HUES64 (cell line): ENCODE measurements around the gene ANGPT4.

ENCODE experiments used
- H3K27ac ChIP-seq: 2 replicates; pipeline ENCODE4 v1.7.0; 2013; ENCODE audit warnings: low read depth, low read length, inconsistent platforms
- H3K27me3 ChIP-seq: 2 replicates; pipeline ENCODE4 v1.6.1; 2013; ENCODE audit warnings: mild to moderate bottlenecking, low read length; ENCODE audit not compliant: insufficient read depth
- H3K36me3 ChIP-seq: 2 replicates; pipeline ENCODE4 v1.6.1; 2013; ENCODE audit warnings: mild to moderate bottlenecking, low read length; ENCODE audit not compliant: insufficient read depth
- H3K4me1 ChIP-seq: 2 replicates; pipeline ENCODE4 v1.6.1; 2013; ENCODE audit warnings: mild to moderate bottlenecking, low read length, moderate library complexity; ENCODE audit not compliant: insufficient read depth
- H3K4me3 ChIP-seq: 2 replicates; pipeline ENCODE4 v1.5.1; 2013; ENCODE audit warnings: mild to moderate bottlenecking, low read length, moderate library complexity
- H3K9ac ChIP-seq: 2 replicates; pipeline ENCODE4 v1.6.1; 2013; ENCODE audit warnings: mild to moderate bottlenecking, low read depth, low read length
- H3K9me3 ChIP-seq: 2 replicates; pipeline ENCODE4 v1.6.1; 2013; ENCODE audit warnings: low read depth, low read length; ENCODE audit not compliant: insufficient read depth
- WGBS: fragments of 150-250, 120-280 bp; methylation state at CpG from one replicate; pipeline ENCODE4 v1.1.7; 2013; ENCODE audit warnings: missing lambda C conversion rate; 5-methylcytosine and 5-hydroxymethylcytosine counted together

ANGPT4 gene

DNA sequence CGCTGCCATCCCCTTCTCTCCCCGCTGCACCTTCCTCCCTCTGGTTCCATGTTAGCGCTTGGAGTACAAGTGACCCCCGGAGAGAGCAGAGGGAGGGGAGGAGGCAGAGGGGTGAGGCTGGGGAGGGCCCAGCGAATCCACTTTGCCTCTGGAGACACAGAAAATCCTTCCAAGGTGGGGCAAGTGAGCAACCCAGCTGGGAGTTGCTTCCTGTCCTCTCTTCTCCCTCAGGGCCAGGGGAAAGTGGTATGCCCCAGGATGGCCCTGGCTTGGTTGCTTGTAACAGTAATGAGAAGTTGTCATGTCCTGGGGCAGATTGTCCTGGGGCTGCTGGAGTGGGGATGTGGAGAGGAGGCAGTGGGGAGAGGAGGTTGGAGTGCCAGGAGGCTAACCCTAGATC, 691 bp upstream of the ANGPT4 start:
- Histone ChIP-seq H3K9me3 (no peaks in the 10 kb centered on the region), H3K27ac (no peak overlapping the region), H3K4me1 (peaks cover 9% of the 10 kb centered on the region), H3K9ac (no peak overlapping the region), H3K36me3 (no peaks in the 10 kb centered on the region), H3K4me3 (no peak overlapping the region), H3K27me3 (no peaks in the 10 kb centered on the region)
- 39% methylated on average over 4 of the region's 5 CpGs for WGBS

DNA sequence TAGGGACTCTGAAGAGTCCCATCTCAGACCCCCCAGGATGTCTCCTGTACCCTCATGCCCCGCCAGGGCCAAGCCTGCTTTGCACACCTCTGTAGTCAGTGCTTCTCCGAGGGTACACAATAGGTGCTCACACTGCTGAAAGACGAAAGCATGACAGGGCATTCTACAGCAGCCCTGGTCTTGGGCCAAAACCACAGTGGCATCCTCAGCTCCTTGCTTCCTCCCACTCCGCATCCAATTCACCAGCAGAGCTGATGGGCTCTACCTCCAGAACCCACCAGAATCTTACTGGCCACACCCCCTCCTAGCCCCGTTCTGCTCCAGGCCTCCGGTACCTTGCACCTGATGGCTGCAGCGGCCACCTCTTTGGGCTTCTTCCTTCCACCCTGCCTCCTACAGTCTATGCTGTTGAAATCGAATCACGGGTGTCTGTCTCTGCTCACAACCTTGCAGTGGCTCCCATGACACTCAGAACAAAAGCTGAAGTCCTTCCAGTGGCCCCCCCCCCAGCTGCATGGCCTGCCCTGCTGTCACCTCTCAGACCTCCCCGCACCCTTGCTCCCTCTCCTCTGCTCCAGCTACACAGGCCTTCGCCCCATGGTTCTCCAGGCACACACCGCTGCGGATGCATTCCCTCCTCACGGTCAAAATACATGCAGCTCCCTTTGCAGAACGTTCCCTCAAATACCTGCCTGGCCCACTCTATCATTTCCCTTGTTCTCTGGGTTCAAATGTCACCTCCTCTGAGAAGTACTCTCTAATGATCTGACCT, 1.2 kb downstream of the ANGPT4 start:
- no peak overlapping the region for H3K27ac ChIP-seq
- no peaks in the 10 kb centered on the region for H3K27me3 ChIP-seq
- 88% methylated on average over 15 of the region's 15 CpGs for WGBS

DNA sequence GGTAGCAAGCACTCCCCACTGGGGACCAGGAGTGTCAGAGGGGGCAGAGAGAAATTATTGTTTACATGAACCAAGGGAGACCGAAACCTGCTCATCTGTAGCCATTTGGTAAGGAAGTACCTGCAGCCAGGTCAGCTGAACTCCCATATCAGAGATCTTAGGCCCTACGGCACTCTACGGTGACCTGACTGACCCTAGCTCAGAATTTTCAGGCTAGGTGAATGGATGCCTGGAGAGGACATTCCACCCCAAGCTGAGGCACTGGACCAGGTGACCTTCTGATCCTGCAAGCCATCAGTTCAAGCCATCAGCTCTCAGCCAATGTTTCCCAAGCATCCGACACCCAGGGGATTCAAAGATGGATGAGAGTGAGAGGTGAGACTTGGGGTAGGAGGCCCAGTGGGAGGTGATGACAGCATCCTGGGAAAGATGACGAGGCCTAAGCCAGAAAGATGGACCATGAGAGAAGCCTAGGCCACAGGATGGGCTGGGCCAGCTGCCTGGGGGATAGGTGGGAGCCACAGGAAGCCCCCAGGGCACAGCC, 2.8 kb downstream of the ANGPT4 start:
- Histone ChIP-seq H3K9ac (no peak overlapping the region), H3K36me3 (no peaks in the 10 kb centered on the region), H3K27ac (no peak overlapping the region), H3K4me1 (peaks cover 9% of the 10 kb centered on the region), H3K27me3 (no peaks in the 10 kb centered on the region), H3K9me3 (no peaks in the 10 kb centered on the region), H3K4me3 (no peak overlapping the region)
- WGBS: 91% methylated on average over 5 of the region's 5 CpGs

More for the DNA sequence above, 1.2 kb downstream of the ANGPT4 start:
- no peak overlapping the region for H3K9ac ChIP-seq
- H3K4me3 ChIP-seq: no peak overlapping the region
- H3K36me3 ChIP-seq: no peaks in the 10 kb centered on the region
- H3K4me1 ChIP-seq: peaks cover 9% of the 10 kb centered on the region
- no peaks in the 10 kb centered on the region for H3K9me3 ChIP-seq

DNA sequence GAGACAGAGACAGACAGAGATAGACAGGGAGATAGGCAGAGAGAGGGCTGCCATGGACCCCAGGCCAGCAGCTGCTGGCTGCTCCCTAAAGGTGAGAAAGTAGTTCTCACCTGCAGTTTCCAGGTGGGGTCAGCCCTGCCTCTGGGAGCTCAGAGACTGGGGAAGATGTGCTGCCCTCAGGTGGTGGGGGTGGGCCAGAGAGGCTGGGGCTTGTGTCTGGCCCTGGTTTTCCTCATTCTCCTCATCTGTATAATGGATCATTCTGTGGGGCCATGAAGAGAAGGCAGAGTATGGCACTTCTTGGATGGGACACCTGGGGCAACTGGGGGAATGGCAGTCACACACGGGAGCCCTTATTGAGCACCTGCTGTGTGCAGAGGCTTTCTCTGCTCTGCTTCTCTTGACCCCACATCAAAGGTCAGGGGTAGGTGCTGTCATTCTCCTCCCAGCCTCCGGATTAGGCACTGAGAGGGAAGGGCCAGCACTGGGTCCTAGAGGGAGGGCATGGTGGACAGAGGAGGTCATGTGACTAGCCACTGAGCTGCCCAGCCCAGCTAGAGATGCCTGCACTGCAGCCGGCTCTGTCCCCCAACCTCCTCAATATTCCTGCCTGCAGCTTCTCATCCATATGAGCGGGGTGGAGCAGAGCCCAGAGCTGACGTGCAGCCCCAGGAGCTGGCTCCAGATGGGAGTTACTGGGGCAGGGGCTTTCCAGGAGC, 4.1 kb downstream of the ANGPT4 start:
- Histone ChIP-seq H3K9ac (no peak overlapping the region), H3K27ac (no peak overlapping the region), H3K27me3 (no peaks in the 10 kb centered on the region), H3K9me3 (no peaks in the 10 kb centered on the region), H3K4me1 (peaks cover 9% of the 10 kb centered on the region), H3K36me3 (no peaks in the 10 kb centered on the region), H3K4me3 (no peak overlapping the region)
- 72% methylated on average over 5 of the region's 5 CpGs for WGBS

DNA sequence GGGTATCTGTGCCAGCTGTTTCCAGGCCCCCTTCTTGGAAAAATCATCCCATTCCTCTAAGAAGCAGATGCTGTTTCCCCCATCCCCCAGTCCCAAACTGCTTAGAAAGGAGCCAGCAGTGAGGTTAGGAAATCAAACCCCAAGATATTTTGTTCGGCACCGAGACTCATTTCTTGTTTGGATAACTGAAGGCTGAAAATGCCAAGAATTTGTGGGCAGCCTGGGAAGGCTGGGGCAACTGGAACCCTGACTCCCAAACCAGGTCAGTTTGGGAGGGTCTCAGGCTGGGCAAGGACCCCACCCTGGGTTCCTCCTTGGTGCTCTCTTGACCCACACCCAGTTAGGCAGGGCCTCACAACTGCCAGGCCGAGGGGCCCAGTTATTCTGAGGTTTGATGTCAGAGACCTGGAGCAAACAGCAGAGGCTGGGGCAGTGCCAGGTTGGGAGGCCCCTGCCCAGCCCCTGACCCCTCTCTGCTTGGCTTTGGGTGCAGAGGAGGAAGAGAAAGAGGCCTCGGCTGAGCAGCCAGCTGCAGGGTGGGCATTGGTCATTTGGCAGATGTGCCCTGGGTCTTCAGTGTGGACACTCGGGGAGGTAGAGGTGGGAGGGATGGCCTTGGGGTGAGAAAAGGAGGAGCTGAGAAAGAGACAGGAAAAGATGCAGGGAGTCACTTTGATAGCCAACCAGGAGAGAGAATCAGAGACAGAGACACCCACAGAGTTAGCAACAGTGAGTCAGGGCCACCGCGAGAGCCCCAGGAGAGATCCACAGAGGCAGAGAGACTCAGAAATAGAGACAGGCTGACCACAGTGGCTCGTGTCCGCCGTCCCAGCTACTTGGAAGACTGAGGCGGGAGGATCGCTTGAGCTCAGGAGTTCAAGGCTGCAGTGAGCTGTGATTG, 5.0 kb downstream of the ANGPT4 start:
- 86% methylated on average over 12 of the region's 12 CpGs for WGBS
- no peaks in the 10 kb centered on the region for H3K27me3 ChIP-seq
- no peak overlapping the region for H3K27ac ChIP-seq
- peaks cover 5% of the 10 kb centered on the region; the same call in 1 of the 2 replicates for H3K4me1 ChIP-seq
- no peak overlapping the region for H3K9ac ChIP-seq
- no peaks in the 10 kb centered on the region for H3K36me3 ChIP-seq
- no peak overlapping the region for H3K4me3 ChIP-seq
- H3K9me3 ChIP-seq: no peaks in the 10 kb centered on the region

DNA sequence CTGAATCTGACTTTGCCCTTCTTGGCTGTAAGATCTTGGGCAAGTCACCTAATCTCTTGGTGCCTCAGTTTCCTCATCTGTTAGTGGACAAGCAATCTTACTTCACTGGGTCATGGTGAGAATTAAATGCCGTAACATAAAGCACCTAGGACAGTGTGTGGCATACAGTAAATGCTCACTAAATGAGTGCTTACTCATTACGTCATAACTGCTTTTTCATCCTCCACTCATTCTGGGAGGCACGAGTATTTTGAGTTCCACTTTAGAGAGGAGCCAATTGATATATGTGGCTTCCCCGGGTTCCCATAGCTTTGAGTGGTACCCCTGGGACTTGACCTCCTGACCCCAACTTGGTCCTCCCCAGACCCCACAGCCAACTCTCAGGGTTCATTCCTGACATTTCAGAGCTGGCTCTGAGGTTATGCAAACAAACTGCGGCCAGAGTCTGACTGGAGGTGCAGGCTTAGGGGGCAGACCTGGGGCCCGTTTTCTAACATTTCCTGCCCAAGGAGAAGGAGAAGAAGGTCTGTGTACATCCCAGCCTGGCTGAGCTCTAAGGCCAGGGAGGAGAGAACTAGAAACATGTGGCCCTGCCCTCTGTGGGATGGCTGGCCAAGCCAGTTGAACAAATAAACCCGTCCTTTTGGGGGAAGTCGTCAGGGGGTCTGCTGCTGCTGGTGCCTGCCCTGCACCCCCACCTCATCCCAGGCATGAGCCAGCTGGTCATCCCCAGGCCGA, 5.8 kb downstream of the ANGPT4 start:
- Histone ChIP-seq H3K27ac (no peak overlapping the region), H3K9me3 (no peaks in the 10 kb centered on the region), H3K4me1 (no peaks in the 10 kb centered on the region), H3K9ac (no peak overlapping the region), H3K4me3 (no peak overlapping the region), H3K27me3 (no peaks in the 10 kb centered on the region), H3K36me3 (no peaks in the 10 kb centered on the region)
- WGBS: 88% methylated on average over 9 of the region's 9 CpGs

- WGBS: 86% methylated on average over 3 of the region's 3 CpGs
- H3K4me1 ChIP-seq: no peaks in the 10 kb centered on the region
- H3K27ac ChIP-seq: no peak overlapping the region
- H3K36me3 ChIP-seq: no peaks in the 10 kb centered on the region
- H3K9ac ChIP-seq: no peak overlapping the region
- no peaks in the 10 kb centered on the region for H3K9me3 ChIP-seq
- no peak overlapping the region for H3K4me3 ChIP-seq
- H3K27me3 ChIP-seq: no peaks in the 10 kb centered on the region
Measured at GRCh38 chr20:909641-910040, 6.5 kb downstream of the ANGPT4 start.

DNA sequence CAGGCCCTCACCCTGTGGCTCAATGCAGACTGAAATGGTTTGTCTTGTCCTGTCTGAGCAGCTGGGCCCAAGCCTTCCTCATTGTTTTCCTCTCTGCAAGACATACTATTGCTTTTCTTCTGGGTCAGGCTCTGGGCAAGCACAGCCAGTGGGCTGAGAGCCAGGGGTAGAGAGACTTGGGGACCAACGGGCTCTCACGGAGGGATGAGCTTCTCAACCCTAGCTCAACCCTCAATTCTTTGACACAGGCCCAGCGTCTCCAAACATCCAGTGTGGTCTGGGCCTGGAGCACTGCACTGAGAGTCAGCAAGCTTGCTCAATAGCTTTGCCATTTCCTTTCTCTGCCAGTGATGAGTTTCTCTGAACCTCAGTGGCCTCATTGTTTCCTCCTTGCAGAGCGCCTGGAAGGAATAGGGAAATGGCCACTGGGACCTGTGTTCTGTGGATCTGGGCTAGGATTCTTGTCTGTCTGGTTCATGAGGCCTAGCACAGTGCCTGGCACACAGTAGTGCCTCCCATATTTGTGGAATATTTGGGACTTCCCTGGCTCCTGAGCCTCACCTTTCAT, 9.3 kb downstream of the ANGPT4 start:
- Histone ChIP-seq H3K36me3 (no peaks in the 10 kb centered on the region), H3K27me3 (no peaks in the 10 kb centered on the region), H3K27ac (no peak overlapping the region), H3K9me3 (no peaks in the 10 kb centered on the region), H3K9ac (no peak overlapping the region), H3K4me3 (no peak overlapping the region), H3K4me1 (no peaks in the 10 kb centered on the region)
- 93% methylated on average over 4 of the region's 4 CpGs for WGBS

- WGBS: 90% methylated on average over 6 of the region's 6 CpGs
- no peaks in the 10 kb centered on the region for H3K9me3 ChIP-seq
- H3K36me3 ChIP-seq: no peaks in the 10 kb centered on the region
- H3K27me3 ChIP-seq: no peaks in the 10 kb centered on the region
- H3K9ac ChIP-seq: no peak overlapping the region
- H3K4me1 ChIP-seq: no peaks in the 10 kb centered on the region
- no peak overlapping the region for H3K4me3 ChIP-seq
- no peak overlapping the region for H3K27ac ChIP-seq
Measured at GRCh38 chr20:906001-906520, 10.1 kb downstream of the ANGPT4 start.

DNA sequence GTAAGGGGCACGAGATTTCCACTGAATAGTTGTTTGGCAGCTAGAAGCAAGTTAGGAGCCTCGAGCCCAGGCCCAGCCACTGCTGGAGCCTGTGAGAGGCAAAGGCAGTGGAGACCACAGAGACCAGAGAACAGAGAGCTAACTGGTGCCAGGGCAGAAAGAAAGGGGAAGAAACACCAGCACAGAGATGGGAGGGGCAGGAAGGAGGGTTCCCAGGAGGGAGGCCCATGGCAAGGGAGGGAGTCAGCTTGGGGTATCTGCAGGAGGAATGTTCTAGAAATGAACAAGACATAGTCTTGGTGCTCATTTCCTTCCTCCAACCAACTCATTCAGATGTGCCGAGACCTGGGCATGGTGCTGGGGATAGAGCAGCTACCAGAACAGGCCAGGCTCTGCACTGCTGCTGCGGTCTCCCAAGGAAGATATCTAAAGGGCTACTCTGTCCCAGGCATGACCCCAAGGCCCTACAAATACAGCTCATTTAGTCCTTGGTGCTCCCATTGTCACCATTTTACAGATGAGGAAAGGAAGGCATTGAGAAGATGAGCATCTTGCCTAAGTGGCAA, 10.7 kb downstream of the ANGPT4 start:
- Histone ChIP-seq H3K27me3 (no peaks in the 10 kb centered on the region), H3K9ac (no peak overlapping the region), H3K4me3 (no peak overlapping the region), H3K27ac (no peak overlapping the region), H3K36me3 (no peaks in the 10 kb centered on the region), H3K9me3 (no peaks in the 10 kb centered on the region), H3K4me1 (no peaks in the 10 kb centered on the region)
- WGBS: 67% methylated on average over 4 of the region's 4 CpGs
